Smooth muscle cell of the coronary artery (primary cell): Measurements from ENCODE around the gene ZC4H2. TPM values are rescaled to one million over a fixed set of nuclear protein-coding genes. Genes with fewer than 3 reads are reported as not detected.

Experiments
- total RNA-seq: library from RNA; depleted of rRNA; stranded (reverse); fragments of >200 nt; gene quantifications from 2 replicates; pipeline ENCODE4 v1.2.3, GENCODE V29; 2014; ENCODE audit warnings: low replicate concordance

ZC4H2 gene
- 2.7 and 3.0 TPM in 2 replicates for total RNA-seq

GRCh38 chrX:64975989-64976672 is at the start of gene ZC4H2:
ZC4H2 (minus strand) TSS chrX:64976450; CDS start chrX:64976377, 73 bp downstream.

Other genes starting within 250 kb of the ZC4H2 start
- gene ZC3H12B, start 58.4 kb upstream of the ZC4H2 start, total RNA-seq = 0.08 and 0.59 TPM in 2 replicates